Pancreas (tissue), 10 donors: ENCODE measurements around the gene DLGAP1. TPM values are rescaled to one million over a fixed set of nuclear protein-coding genes. Genes with fewer than 3 reads are reported as not detected.

Experiments used
- ATAC-seq, 4 donors: fragments of 200-7000 bp; cut with Tn5 transposase; one replicate each; pipeline versions ENCODE4 v1.8.0 to v1.9.1; 2020; ENCODE audit warnings: mild to moderate bottlenecking in 4 of 4, moderate library complexity in 4 of 4
- DNase-seq, 6 donors: peaks; one replicate each; pipeline ENCODE4 v3.0.0-alpha.2; 2020
- FAIRE-seq: peaks from 2 replicates; lab custom pipeline; 2012; peaks lifted over from hg19 to GRCh38; lab: Jason Lieb, UNC
- H3K27ac ChIP-seq, 4 donors: fragments of 200-600 bp; sonication (generic); 1 replicate in 3 of 4; 2 replicates in 1 of 4; pipeline versions ENCODE4 v1.5.0 to v1.8.0; 2020
- H3K27me3 ChIP-seq, 4 donors: fragments of 200-600 bp; one replicate each; pipeline ENCODE4 v1.8.0; 2021
- H3K36me3 ChIP-seq, 3 donors: fragments of 200-600 bp; sonication (generic) in 1 of 3; one replicate each; pipeline versions ENCODE4 v1.5.0 to v1.8.0; 2020 to 2021
- H3K4me1 ChIP-seq, 3 donors: fragments of 200-600 bp; one replicate each; pipeline ENCODE4 v1.8.0; 2021
- H3K4me3 ChIP-seq, 4 donors: fragments of 200-600 bp; sonication (generic) in 2 of 4; one replicate each; pipeline versions ENCODE4 v1.5.0 to v1.8.0; 2020 to 2021
- H3K9me3 ChIP-seq, 4 donors: fragments of 200-600 bp; one replicate each; pipeline ENCODE4 v1.8.0; 2021
- CTCF ChIP-seq, 4 donors: fragments of 200-600 bp; sonication (generic) in 3 of 4; IDR thresholded peaks; one replicate each; pipeline versions ENCODE4 v1.5.0 to v1.8.0; 2021; ENCODE audit warnings: antibody characterized with exemption in 4 of 4
- WGBS, 2 donors: extraction: QIAGEN DNeasy Blood & Tissue Kit; methylation state at CpG; one replicate each; pipeline ENCODE4 v1.1.7; 2013; 5-methylcytosine and 5-hydroxymethylcytosine counted together
- intact Hi-C, 3 donors: fragments of 100-400 bp; cut with DNase I; formaldehyde crosslinking; loops; one replicate each; pipeline versions ENCODE4 v1.11.1 to v1.14.2; 2022
- polyA plus RNA-seq, 2 donors: library from polyadenylated mRNA; stranded (reverse); fragments of 200-250 nt; gene quantifications; one replicate each; pipeline ENCODE4 v1.2.3, GENCODE V29; 2013
- total RNA-seq, 6 donors: library from RNA; stranded (reverse); fragmentation: NEBNext Ultra II Directional in 4 of 6; extraction: Animal tissue kit (Norgen Biotek cat#: 25700) in 4 of 6; gene quantifications; one replicate each; pipeline versions ENCODE4 v1.2.1 to v1.2.4, GENCODE V29; 2021 to 2023
- donor health status: healthy with polysubstance abuse.
- donor health status: DM: no; HTN: no; CAD: no; lungs with moderate emphysema.
- donor health status: DM: no; HTN: no; CAD: no.
- donor health status: control.
- donor health status: control.
- donor health status: Bipolar disorder and iron deficiency.
- donor health status: DM: yes; HTN: yes; CAD: no.
- donor health status: DM: no; HTN: no; CAD: no.
- donor health status: DM: no; HTN: no; CAD: no.
- donor health status: DM: yes; HTN: yes; CAD: no.

Gene DLGAP1
- total and polyA plus RNA-seq, 8 donors: 0.12 to 0.62 (median 0.30) TPM; not detected in 2

- no peak for TF ChIP-seq CTCF (IDR thresholded peaks at IDR 0.05)
- 69 to 71% methylated on average over 3 of the region's 3 CpGs for WGBS, 2 donors
Observed at GRCh38 chr18:3914109-3914508, 541.0 kb downstream of the DLGAP1 start.

GRCh38 chr18:3912705-3913104 is 542.4 kb downstream of the DLGAP1 start:
- no peak for TF ChIP-seq CTCF (IDR thresholded peaks at IDR 0.05)
- intact Hi-C loops: no loop called here
- 91 to 92% methylated on average over 1 of the region's 1 CpG for WGBS, 2 donors
- no peak for DNase-seq
- no peak overlapping the region for H3K27ac ChIP-seq
- no peaks in the 10 kb centered on the region for H3K4me1 ChIP-seq
- no peak overlapping the region for H3K4me3 ChIP-seq
- no peaks in the 10 kb centered on the region for H3K36me3 ChIP-seq
- H3K9me3 ChIP-seq: no peaks in the 10 kb centered on the region
- no peaks in the 10 kb centered on the region for H3K27me3 ChIP-seq
- ATAC-seq: no peak
- no peak for FAIRE-seq

More at GRCh38 chr18:3914109-3914508, 541.0 kb downstream of the DLGAP1 start:
- DNase-seq (no peak), ATAC-seq (no peak), FAIRE-seq (no peak)
- peaks cover 0 to 5% (median 0%) of the 10 kb centered on the region in 4 donors for H3K27me3 ChIP-seq
- no peak overlapping the region for H3K4me3 ChIP-seq
- H3K27ac ChIP-seq: no peak overlapping the region
- intact Hi-C loops: no loop called here
- no peaks in the 10 kb centered on the region for H3K4me1 ChIP-seq
- no peaks in the 10 kb centered on the region for H3K9me3 ChIP-seq
- no peaks in the 10 kb centered on the region for H3K36me3 ChIP-seq

GRCh38 chr18:3911413-3911812 is 543.7 kb downstream of the DLGAP1 start:
- H3K4me1 ChIP-seq: no peaks in the 10 kb centered on the region
- H3K9me3 ChIP-seq: no peaks in the 10 kb centered on the region
- no peak overlapping the region for H3K4me3 ChIP-seq
- no peaks in the 10 kb centered on the region for H3K27me3 ChIP-seq
- ATAC-seq (no peak), DNase-seq (no peak), FAIRE-seq (no peak)
- H3K27ac ChIP-seq: no peak overlapping the region
- no peaks in the 10 kb centered on the region for H3K36me3 ChIP-seq
- intact Hi-C loops: no loop called here
- TF ChIP-seq CTCF (IDR thresholded peaks at IDR 0.05): no peak

GRCh38 chr18:3910512-3910911 is 544.6 kb downstream of the DLGAP1 start:
- intact Hi-C loops: no loop called here
- no peak for TF ChIP-seq CTCF (IDR thresholded peaks at IDR 0.05)
- no peak overlapping the region for H3K27ac ChIP-seq
- ATAC-seq (no peak), FAIRE-seq (no peak), DNase-seq (no peak)
- H3K4me3 ChIP-seq: no peak overlapping the region
- H3K9me3 ChIP-seq: no peaks in the 10 kb centered on the region
- 93 to 98% methylated on average over 4 of the region's 4 CpGs for WGBS, 2 donors
- H3K27me3 ChIP-seq: no peaks in the 10 kb centered on the region
- no peaks in the 10 kb centered on the region for H3K36me3 ChIP-seq
- no peaks in the 10 kb centered on the region for H3K4me1 ChIP-seq

GRCh38 chr18:3907955-3908354 is 547.2 kb downstream of the DLGAP1 start:
- no peak for TF ChIP-seq CTCF (IDR thresholded peaks at IDR 0.05)
- intact Hi-C loops: no loop called here
- H3K4me1 ChIP-seq: no peaks in the 10 kb centered on the region
- no peaks in the 10 kb centered on the region for H3K27me3 ChIP-seq
- ATAC-seq (no peak), DNase-seq (no peak), FAIRE-seq (no peak)
- no peak overlapping the region for H3K4me3 ChIP-seq
- H3K36me3 ChIP-seq: no peaks in the 10 kb centered on the region
- no peak overlapping the region for H3K27ac ChIP-seq
- H3K9me3 ChIP-seq: no peaks in the 10 kb centered on the region
